Measurements from ENCODE around the gene ZNF609. TPM values are rescaled to one million over a fixed set of nuclear protein-coding genes. Genes with fewer than 3 reads are reported as not detected.
"Not testable (repeated sequence)": the region's sequence is repeated elsewhere in the genome, so short reads cannot be mapped to it uniquely, and the experiment has no call there.

The ZNF609 gene
- total RNA-seq, 4 donors from 2014 or later = 18.6 to 40.1 (median 23.7) TPM

GRCh38 chr15:64622410-64623260 is 162.3 kb downstream of the ZNF609 start:
- H3K27ac ChIP-seq = no peak overlapping the region
- H3K9me3 ChIP-seq = no peaks in the 10 kb centered on the region
- TF ChIP-seq POLR2A (IDR thresholded peaks at IDR 0.05) (no peak), CTCF (IDR thresholded peaks at IDR 0.05) (no peak), POLR2AphosphoS5 (IDR thresholded peaks at IDR 0.05) (no peak), EP300 (IDR thresholded peaks at IDR 0.05) (no peak)
- peaks cover 35% of the 10 kb centered on the region for H3K4me1 ChIP-seq
- 77% methylated on average over 7 of the region's 7 CpGs for WGBS
- H3K4me3 ChIP-seq = no peak overlapping the region
- no peak for DNase-seq (ENCODE audit: low spot score in 2 of 2)
- no peaks in the 10 kb centered on the region for H3K27me3 ChIP-seq
- H3K36me3 ChIP-seq = no peaks in the 10 kb centered on the region

GRCh38 chr15:64623347-64623996 is 163.1 kb downstream of the ZNF609 start:
- H3K27me3 ChIP-seq = no peaks in the 10 kb centered on the region
- no peaks in the 10 kb centered on the region for H3K36me3 ChIP-seq
- no peaks in the 10 kb centered on the region for H3K9me3 ChIP-seq
- TF ChIP-seq POLR2AphosphoS5 (IDR thresholded peaks at IDR 0.05) = no peak
- no peak for TF ChIP-seq POLR2A (IDR thresholded peaks at IDR 0.05)
- no peak for TF ChIP-seq EP300 (IDR thresholded peaks at IDR 0.05)
- TF ChIP-seq CTCF (IDR thresholded peaks at IDR 0.05) = no peak
- no peak overlapping the region for H3K4me3 ChIP-seq
- 74% methylated on average over 2 of the region's 2 CpGs for WGBS
- DNase-seq (ENCODE audit: low spot score in 2 of 2) = no peak
- H3K27ac ChIP-seq = no peak overlapping the region
- peaks cover 32% of the 10 kb centered on the region for H3K4me1 ChIP-seq

DNA sequence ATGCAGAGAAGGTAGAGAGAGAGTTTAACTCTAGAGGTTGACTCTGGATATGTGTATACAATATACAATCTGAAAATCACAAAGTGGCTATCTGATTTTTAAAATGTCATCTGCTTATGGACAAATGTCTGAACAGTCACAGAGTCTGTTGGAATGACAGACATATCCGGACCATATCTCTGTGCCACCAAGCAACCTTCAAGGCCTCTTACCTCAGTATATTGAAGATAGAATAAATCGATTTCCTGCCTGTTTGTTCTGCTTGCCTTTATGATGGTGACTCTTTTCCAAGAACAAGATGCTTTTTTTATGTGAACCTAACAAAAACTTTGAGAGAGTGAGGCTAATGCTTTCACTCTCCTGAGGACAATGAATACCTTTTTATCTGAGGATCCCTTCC is 163.9 kb downstream of the ZNF609 start:
- TF ChIP-seq POLR2AphosphoS5 (IDR thresholded peaks at IDR 0.05) (no peak), POLR2A (IDR thresholded peaks at IDR 0.05) (no peak), CTCF (IDR thresholded peaks at IDR 0.05) (no peak), EP300 (IDR thresholded peaks at IDR 0.05) (no peak)
- H3K27me3 ChIP-seq = no peaks in the 10 kb centered on the region
- H3K4me3 ChIP-seq = no peak overlapping the region
- H3K9me3 ChIP-seq = no peaks in the 10 kb centered on the region
- no peaks in the 10 kb centered on the region for H3K36me3 ChIP-seq
- H3K27ac ChIP-seq = no peak overlapping the region
- H3K4me1 ChIP-seq = peaks cover 28% of the 10 kb centered on the region
- DNase-seq (ENCODE audit: low spot score in 2 of 2) = no peak
- 82% methylated on average over 2 of the region's 2 CpGs for WGBS

DNA sequence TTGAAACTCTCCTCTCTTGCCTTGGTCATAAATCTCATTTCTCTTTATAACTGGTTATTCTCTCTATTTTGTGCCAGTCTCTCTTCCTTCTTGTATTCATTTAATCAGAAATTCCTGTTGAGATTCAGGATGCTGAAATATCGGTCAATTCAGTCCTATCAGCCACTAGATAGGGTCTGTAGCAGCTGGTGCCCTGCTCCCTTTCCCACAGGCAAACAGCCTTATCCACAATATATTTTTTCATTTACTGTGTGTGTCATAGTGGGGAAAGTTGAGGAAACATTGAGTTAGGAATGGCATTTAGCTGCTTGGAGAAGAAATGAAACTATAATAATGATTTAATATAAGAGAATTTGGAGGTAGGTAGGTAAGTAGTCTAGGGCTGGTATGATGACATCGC is 168.7 kb downstream of the ZNF609 start:
- H3K9me3 ChIP-seq = no peaks in the 10 kb centered on the region
- peaks cover 3% of the 10 kb centered on the region for H3K36me3 ChIP-seq
- H3K27me3 ChIP-seq = no peaks in the 10 kb centered on the region
- 96% methylated on average over 2 of the region's 2 CpGs for WGBS
- H3K27ac ChIP-seq = no peak overlapping the region
- no peak for DNase-seq (ENCODE audit: low spot score in 2 of 2)
- H3K4me3 ChIP-seq = no peak overlapping the region
- TF ChIP-seq CTCF (IDR thresholded peaks at IDR 0.05) = no peak
- TF ChIP-seq POLR2A (IDR thresholded peaks at IDR 0.05) = no peak
- TF ChIP-seq POLR2AphosphoS5 (IDR thresholded peaks at IDR 0.05) = no peak
- TF ChIP-seq EP300 (IDR thresholded peaks at IDR 0.05) = no peak
- peaks cover 12% of the 10 kb centered on the region for H3K4me1 ChIP-seq

GRCh38 chr15:64630396-64631107 is 170.2 kb downstream of the ZNF609 start:
- Histone ChIP-seq H3K4me1 (peaks cover 21% of the 10 kb centered on the region), H3K9me3 (no peaks in the 10 kb centered on the region), H3K27ac (no peak overlapping the region), H3K27me3 (no peaks in the 10 kb centered on the region), H3K36me3 (peaks cover 3% of the 10 kb centered on the region), H3K4me3 (no peak overlapping the region)
- no peak for TF ChIP-seq POLR2AphosphoS5 (IDR thresholded peaks at IDR 0.05)
- TF ChIP-seq POLR2A (IDR thresholded peaks at IDR 0.05) = no peak
- no peak for TF ChIP-seq EP300 (IDR thresholded peaks at IDR 0.05)
- no peak for TF ChIP-seq CTCF (IDR thresholded peaks at IDR 0.05)
- no peak for DNase-seq (ENCODE audit: low spot score in 2 of 2)
- WGBS = 91% methylated on average over 3 of the region's 3 CpGs

DNA sequence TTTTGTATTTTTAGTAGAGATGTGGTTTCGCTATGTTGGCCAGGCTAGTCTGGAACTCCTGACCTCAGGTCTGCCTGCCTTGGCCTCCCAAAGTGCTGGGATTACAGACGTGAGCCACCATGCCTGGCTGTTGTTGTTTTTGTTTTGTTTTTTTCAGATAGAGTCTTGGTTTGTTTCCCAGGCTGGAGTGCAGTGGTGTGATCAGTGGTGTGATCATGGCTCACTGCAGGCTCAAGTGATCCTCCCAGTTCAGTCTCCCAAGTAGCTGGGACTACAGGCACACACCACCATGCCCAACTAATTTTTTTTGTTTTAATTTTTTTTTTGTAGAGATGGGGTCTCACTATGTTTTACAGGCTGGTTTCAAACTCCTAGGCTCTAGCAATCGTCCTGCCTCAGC is 172.3 kb downstream of the ZNF609 start:
- not testable (repeated sequence) for H3K27ac ChIP-seq; H3K4me3 ChIP-seq; H3K36me3 ChIP-seq; DNase-seq (ENCODE audit: low spot score in 2 of 2); H3K27me3 ChIP-seq; H3K9me3 ChIP-seq
- H3K4me1 ChIP-seq = peaks cover 33% of the 10 kb centered on the region
- WGBS = 92% methylated on average over 3 of the region's 3 CpGs

Measured in suprapubic skin (tissue), 4 donors.